ENCODE data around the gene TSPAN15.

DNA sequence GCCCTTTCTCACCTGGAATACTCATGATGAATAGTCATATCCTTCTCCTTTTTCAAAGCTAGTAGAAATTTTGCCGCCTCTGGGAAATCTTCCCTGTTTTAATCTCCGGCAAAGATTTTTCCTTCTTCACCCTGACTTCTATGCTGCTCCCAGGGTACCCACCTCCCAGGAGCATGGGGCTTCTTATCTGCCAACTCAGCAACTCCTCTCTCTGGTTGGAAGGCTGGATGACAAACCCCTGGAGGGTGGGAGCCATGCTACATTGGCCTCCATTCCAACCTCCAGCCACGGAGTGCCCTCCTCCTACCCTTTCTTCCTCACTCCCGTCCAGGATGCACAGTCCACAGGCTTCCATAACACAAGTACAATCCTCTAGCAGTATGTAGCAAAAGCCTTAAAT, 102.1 kb downstream of the TSPAN15 start:
- TF ChIP-seq, protein P1, sequence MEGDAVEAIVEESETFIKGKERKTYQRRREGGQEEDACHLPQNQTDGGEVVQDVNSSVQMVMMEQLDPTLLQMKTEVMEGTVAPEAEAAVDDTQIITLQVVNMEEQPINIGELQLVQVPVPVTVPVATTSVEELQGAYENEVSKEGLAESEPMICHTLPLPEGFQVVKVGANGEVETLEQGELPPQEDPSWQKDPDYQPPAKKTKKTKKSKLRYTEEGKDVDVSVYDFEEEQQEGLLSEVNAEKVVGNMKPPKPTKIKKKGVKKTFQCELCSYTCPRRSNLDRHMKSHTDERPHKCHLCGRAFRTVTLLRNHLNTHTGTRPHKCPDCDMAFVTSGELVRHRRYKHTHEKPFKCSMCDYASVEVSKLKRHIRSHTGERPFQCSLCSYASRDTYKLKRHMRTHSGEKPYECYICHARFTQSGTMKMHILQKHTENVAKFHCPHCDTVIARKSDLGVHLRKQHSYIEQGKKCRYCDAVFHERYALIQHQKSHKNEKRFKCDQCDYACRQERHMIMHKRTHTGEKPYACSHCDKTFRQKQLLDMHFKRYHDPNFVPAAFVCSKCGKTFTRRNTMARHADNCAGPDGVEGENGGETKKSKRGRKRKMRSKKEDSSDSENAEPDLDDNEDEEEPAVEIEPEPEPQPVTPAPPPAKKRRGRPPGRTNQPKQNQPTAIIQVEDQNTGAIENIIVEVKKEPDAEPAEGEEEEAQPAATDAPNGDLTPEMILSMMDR (IDR thresholded peaks at IDR 0.05; ENCODE audit: low read length), result no peak
- no peak for TF ChIP-seq EZH2 (IDR thresholded peaks at IDR 0.05; ENCODE audit: borderline replicate concordance, low read length)
